MM.1S (cell line): Measurements from ENCODE around the gene PREX1.

Source experiments
- DNase-seq: peaks from one replicate; pipeline ENCODE4 v3.0.0-alpha.2; 2015
- H2AFZ ChIP-seq: fragments of 300-600 bp; sonication (generic); 2 replicates; pipeline ENCODE4 v1.6.0; 2016; ENCODE audit warnings: antibody characterized with exemption, low read length
- H3F3A ChIP-seq: fragments of 300-600 bp; sonication (generic); 2 replicates; pipeline ENCODE4 v1.6.1; 2016; ENCODE audit warnings: mild to moderate bottlenecking, antibody characterized with exemption, low read length, moderate library complexity, mixed read lengths; ENCODE audit not compliant: insufficient read depth
- H3K27ac ChIP-seq: fragments of 300-600 bp; sonication (generic); 2 replicates; pipeline ENCODE4 v1.5.1; 2016; ENCODE audit warnings: mild to moderate bottlenecking, low read length
- H3K27me3 ChIP-seq: fragments of 300-600 bp; sonication (generic); replicated peaks from 2 replicates; pipeline ENCODE4 v1.6.0; 2016; ENCODE audit warnings: low read length; ENCODE audit not compliant: insufficient read depth
- H3K36me3 ChIP-seq: fragments of 300-600 bp; sonication (generic); replicated peaks from 2 replicates; pipeline ENCODE4 v1.6.1; 2016; ENCODE audit warnings: mild to moderate bottlenecking, low read length, mixed read lengths; ENCODE audit not compliant: insufficient read depth
- H3K4me1 ChIP-seq: fragments of 300-600 bp; sonication (generic); 2 replicates; pipeline ENCODE4 v1.6.1; 2016; ENCODE audit warnings: low read length, mixed read lengths
- H3K4me2 ChIP-seq: fragments of 300-600 bp; sonication (generic); 2 replicates; pipeline ENCODE4 v1.6.0; 2016; ENCODE audit warnings: low read depth, low read length
- H3K4me3 ChIP-seq: fragments of 300-600 bp; sonication (generic); 2 replicates; pipeline ENCODE4 v1.5.1; 2016; ENCODE audit warnings: low read length, mixed read lengths
- H3K79me2 ChIP-seq: fragments of 300-600 bp; sonication (generic); 2 replicates; pipeline ENCODE4 v1.6.1; 2016; ENCODE audit warnings: mixed run types, low read length, mixed read lengths
- H3K9ac ChIP-seq: fragments of 300-600 bp; sonication (generic); 2 replicates; pipeline ENCODE4 v1.6.1; 2016; ENCODE audit warnings: low read length, mixed read lengths
- H3K9me2 ChIP-seq: fragments of 300-600 bp; sonication (generic); replicated peaks from 2 replicates; pipeline ENCODE4 v1.6.1; 2016; ENCODE audit warnings: mild to moderate bottlenecking, low read length, mixed read lengths; ENCODE audit not compliant: insufficient read depth
- H3K9me3 ChIP-seq: fragments of 300-600 bp; sonication (generic); replicated peaks from 2 replicates; pipeline ENCODE4 v1.6.1; 2016; ENCODE audit warnings: mild to moderate bottlenecking, low read length, mixed read lengths; ENCODE audit not compliant: insufficient read depth
- H4K20me1 ChIP-seq: fragments of 300-600 bp; sonication (generic); 2 replicates; pipeline ENCODE4 v1.6.1; 2016; ENCODE audit warnings: mild to moderate bottlenecking, low read length, moderate library complexity, mixed read lengths; ENCODE audit not compliant: insufficient read depth
- EZH2 ChIP-seq: fragments of 300-600 bp; sonication (generic); optimal IDR thresholded peaks from 2 replicates; pipeline ENCODE3; 2017; ENCODE audit warnings: low read depth, mild to moderate bottlenecking, antibody characterized with exemption, low read length, mixed read lengths
- EZH2phosphoT487 ChIP-seq: fragments of 300-600 bp; sonication (generic); IDR thresholded peaks from 2 replicates; pipeline ENCODE4 v1.6.1; 2018; ENCODE audit warnings: antibody characterized with exemption, low read length
- TF ChIP-seq, protein P1 (sequence below): fragments of 300-600 bp; sonication (generic); IDR thresholded peaks from 2 replicates; pipeline ENCODE4 v1.5.1; 2016; ENCODE audit warnings: antibody characterized with exemption, low read length, mixed read lengths

The PREX1 gene

DNA sequence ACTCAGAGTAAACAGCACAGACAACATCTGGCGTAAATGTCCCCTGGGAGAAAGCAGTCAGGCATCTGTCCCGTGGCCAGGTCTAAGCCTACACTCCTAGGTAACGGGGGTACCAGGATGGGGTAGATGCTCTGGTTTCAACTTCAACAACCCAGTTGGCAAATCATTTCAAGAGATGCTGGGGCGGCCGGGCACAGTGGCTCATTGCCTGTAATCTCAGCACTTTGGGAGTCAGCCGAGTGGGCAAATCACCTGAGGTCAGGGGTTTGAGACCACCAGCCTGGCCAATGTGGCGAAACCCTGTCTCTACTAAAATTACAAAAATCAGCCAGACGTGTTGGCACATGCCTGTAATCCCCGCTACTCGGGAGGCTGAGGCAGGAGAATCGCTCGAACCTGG, 12.3 kb downstream of the PREX1 start:
- Histone ChIP-seq H3K9ac (no peak overlapping the region), H3K4me1 (peaks cover 6% of the 10 kb centered on the region), H2AFZ (no peak overlapping the region), H3K4me3 (no peak overlapping the region), H3K4me2 (no peak overlapping the region), H3F3A (no peaks in the 10 kb centered on the region), H3K27me3 (no peaks in the 10 kb centered on the region), H4K20me1 (no peaks in the 10 kb centered on the region), H3K79me2 (no peaks in the 10 kb centered on the region), H3K27ac (no peak overlapping the region), H3K36me3 (no peaks in the 10 kb centered on the region), H3K9me2 (no peaks in the 10 kb centered on the region), H3K9me3 (no peaks in the 10 kb centered on the region)
- TF ChIP-seq EZH2, result no peak
- TF ChIP-seq EZH2phosphoT487, result no peak
- TF ChIP-seq, protein P1, sequence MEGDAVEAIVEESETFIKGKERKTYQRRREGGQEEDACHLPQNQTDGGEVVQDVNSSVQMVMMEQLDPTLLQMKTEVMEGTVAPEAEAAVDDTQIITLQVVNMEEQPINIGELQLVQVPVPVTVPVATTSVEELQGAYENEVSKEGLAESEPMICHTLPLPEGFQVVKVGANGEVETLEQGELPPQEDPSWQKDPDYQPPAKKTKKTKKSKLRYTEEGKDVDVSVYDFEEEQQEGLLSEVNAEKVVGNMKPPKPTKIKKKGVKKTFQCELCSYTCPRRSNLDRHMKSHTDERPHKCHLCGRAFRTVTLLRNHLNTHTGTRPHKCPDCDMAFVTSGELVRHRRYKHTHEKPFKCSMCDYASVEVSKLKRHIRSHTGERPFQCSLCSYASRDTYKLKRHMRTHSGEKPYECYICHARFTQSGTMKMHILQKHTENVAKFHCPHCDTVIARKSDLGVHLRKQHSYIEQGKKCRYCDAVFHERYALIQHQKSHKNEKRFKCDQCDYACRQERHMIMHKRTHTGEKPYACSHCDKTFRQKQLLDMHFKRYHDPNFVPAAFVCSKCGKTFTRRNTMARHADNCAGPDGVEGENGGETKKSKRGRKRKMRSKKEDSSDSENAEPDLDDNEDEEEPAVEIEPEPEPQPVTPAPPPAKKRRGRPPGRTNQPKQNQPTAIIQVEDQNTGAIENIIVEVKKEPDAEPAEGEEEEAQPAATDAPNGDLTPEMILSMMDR, result no peak
- DNase-seq, result no peak

DNA sequence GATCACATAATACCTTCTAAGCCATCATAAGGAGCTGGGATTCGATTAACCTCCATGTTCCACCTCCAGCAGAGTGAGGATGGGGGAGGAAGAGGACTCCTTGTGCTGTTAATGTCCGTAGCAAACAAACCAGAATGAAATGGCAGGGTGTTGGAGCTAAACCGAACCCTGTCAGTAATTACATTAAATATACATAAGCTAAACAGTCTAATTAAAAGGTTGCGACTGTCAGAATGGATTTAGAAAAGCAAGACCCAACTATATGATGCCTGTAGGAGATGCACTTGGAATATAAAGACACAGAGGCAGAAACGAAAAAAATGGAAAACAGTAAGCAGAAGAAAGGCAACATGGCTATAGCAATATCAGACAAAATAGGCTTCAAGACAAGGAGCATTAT, 13.2 kb downstream of the PREX1 start:
- Histone ChIP-seq H3K9ac (no peak overlapping the region), H3K36me3 (no peaks in the 10 kb centered on the region), H3K4me1 (peaks cover 6% of the 10 kb centered on the region), H3K4me2 (no peak overlapping the region), H2AFZ (no peak overlapping the region), H3K27me3 (no peaks in the 10 kb centered on the region), H4K20me1 (no peaks in the 10 kb centered on the region), H3K27ac (no peak overlapping the region), H3K9me3 (no peaks in the 10 kb centered on the region), H3K79me2 (no peaks in the 10 kb centered on the region), H3K4me3 (no peak overlapping the region), H3K9me2 (no peaks in the 10 kb centered on the region), H3F3A (no peaks in the 10 kb centered on the region)
- no peak for TF ChIP-seq EZH2phosphoT487
- TF ChIP-seq, protein P1, result no peak
- no peak for TF ChIP-seq EZH2
- no peak for DNase-seq

DNA sequence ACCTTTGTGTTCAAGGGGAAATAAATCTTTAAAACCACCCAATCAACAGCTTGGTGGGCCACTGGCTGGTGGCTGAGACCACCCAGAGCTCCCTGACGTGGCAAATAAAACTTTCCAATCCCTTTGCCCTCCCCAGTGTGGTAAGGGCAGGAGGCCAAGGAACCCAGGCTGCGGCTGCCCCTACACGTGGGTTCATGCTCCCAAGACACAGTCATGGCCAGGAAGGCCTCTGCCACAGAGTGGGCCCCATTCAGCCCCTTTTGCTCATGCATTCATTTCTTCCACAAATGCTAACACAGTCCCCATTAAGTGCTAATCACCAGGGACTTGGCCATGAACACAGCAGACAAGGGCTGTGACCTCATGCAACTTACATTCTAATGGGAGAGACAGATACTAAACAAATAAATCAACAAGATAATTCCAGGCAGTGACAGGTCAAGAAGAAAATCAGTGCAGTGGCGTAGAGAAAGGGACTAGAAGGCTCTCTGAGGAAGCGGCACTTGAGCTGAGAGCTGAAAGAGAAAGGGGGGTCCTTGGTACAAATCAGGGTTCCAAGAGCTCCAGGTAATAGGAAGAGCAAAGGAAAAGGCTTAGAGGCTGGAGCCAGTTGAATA, 13.8 kb downstream of the PREX1 start:
- Histone ChIP-seq H3K9ac (no peak overlapping the region), H3K36me3 (no peaks in the 10 kb centered on the region), H3F3A (no peaks in the 10 kb centered on the region), H3K27ac (no peak overlapping the region), H3K4me2 (no peak overlapping the region), H3K4me3 (no peak overlapping the region), H3K4me1 (peaks cover 6% of the 10 kb centered on the region), H4K20me1 (no peaks in the 10 kb centered on the region), H3K9me3 (no peaks in the 10 kb centered on the region), H2AFZ (no peak overlapping the region), H3K79me2 (no peaks in the 10 kb centered on the region), H3K27me3 (no peaks in the 10 kb centered on the region), H3K9me2 (no peaks in the 10 kb centered on the region)
- DNase-seq, result no peak
- TF ChIP-seq, protein P1, result no peak
- TF ChIP-seq EZH2phosphoT487 (no peak), EZH2 (no peak)
